ENCODE results near the gene PRPF6. TPM values are rescaled to one million over a fixed set of nuclear protein-coding genes. Genes with fewer than 3 reads are reported as not detected.

Gene PRPF6
- total and polyA plus RNA-seq, 2 of the 13 experiments (the other 11 are each of a cell fraction or from before 2014, with no cell fraction given), result 63.7 to 101 TPM

DNA sequence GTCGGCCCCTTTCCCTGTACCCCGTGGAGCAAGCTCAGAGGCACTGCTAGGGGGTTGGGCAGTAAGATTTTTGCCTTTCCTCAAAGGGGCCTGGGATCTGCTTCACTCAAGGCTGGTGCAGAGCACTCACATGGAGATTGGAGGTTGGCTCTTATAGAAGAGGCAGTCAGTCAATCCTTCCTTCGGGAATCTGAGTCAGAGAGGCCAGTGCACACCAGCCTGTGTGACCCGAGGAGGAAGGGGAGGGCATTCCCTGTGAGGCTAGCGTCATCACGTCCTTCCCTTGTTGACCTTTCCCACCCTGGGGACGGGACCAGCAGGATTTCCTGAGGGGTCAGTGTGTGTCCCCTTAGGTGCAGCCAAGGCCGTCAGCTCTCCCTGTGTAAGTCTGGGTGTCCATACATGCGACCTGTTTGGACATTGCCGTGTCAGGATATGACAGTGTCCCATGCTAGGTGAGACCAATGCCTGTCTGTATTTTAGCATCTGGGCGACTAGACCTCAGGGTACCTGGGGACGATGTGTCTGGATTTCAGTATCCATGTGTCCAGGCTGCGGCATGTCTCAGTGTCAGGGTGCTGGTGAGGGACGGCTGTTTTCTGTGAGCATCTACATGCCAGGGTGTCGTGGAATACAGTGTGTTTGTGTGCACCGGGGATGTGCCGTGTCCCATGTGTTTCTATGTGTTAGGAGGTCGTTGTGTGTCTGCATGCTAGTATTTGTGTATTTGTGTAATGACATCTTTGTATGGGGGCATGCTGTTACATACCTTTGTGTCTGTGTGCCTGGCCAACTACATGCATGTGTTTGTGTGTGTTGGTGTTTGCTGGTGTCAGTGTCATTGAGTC, 8.4 kb upstream of the PRPF6 start (continued):
- no peak for TF ChIP-seq ZNF121 (CRISPR knock-in tag; IDR thresholded peaks at IDR 0.05)
- peak; percentile 59 for TF ChIP-seq GABPB1 (CRISPR knock-in tag; IDR thresholded peaks at IDR 0.05)
- no peak for TF ChIP-seq ZNF510 (CRISPR knock-in tag; IDR thresholded peaks at IDR 0.05; ENCODE audit: low read depth)
- TF ChIP-seq, protein P1, sequence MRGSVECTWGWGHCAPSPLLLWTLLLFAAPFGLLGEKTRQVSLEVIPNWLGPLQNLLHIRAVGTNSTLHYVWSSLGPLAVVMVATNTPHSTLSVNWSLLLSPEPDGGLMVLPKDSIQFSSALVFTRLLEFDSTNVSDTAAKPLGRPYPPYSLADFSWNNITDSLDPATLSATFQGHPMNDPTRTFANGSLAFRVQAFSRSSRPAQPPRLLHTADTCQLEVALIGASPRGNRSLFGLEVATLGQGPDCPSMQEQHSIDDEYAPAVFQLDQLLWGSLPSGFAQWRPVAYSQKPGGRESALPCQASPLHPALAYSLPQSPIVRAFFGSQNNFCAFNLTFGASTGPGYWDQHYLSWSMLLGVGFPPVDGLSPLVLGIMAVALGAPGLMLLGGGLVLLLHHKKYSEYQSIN (CRISPR knock-in tag; IDR thresholded peaks at IDR 0.05; ENCODE audit: borderline replicate concordance), result no peak
- no peak for TF ChIP-seq KDM5A (IDR thresholded peaks at IDR 0.05; ENCODE audit: borderline replicate concordance, low read length)
- TF ChIP-seq BRD4 (CRISPR knock-in tag; IDR thresholded peaks at IDR 0.05), result no peak
- TF ChIP-seq, protein P2, sequence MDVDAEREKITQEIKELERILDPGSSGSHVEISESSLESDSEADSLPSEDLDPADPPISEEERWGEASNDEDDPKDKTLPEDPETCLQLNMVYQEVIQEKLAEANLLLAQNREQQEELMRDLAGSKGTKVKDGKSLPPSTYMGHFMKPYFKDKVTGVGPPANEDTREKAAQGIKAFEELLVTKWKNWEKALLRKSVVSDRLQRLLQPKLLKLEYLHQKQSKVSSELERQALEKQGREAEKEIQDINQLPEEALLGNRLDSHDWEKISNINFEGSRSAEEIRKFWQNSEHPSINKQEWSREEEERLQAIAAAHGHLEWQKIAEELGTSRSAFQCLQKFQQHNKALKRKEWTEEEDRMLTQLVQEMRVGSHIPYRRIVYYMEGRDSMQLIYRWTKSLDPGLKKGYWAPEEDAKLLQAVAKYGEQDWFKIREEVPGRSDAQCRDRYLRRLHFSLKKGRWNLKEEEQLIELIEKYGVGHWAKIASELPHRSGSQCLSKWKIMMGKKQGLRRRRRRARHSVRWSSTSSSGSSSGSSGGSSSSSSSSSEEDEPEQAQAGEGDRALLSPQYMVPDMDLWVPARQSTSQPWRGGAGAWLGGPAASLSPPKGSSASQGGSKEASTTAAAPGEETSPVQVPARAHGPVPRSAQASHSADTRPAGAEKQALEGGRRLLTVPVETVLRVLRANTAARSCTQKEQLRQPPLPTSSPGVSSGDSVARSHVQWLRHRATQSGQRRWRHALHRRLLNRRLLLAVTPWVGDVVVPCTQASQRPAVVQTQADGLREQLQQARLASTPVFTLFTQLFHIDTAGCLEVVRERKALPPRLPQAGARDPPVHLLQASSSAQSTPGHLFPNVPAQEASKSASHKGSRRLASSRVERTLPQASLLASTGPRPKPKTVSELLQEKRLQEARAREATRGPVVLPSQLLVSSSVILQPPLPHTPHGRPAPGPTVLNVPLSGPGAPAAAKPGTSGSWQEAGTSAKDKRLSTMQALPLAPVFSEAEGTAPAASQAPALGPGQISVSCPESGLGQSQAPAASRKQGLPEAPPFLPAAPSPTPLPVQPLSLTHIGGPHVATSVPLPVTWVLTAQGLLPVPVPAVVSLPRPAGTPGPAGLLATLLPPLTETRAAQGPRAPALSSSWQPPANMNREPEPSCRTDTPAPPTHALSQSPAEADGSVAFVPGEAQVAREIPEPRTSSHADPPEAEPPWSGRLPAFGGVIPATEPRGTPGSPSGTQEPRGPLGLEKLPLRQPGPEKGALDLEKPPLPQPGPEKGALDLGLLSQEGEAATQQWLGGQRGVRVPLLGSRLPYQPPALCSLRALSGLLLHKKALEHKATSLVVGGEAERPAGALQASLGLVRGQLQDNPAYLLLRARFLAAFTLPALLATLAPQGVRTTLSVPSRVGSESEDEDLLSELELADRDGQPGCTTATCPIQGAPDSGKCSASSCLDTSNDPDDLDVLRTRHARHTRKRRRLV (CRISPR knock-in tag; IDR thresholded peaks at IDR 0.05), result no peak
- 0 out of 2 replicates have a peak, but pooled peaks have one; percentile 4 for TF ChIP-seq ZNF616 (CRISPR knock-in tag; IDR thresholded peaks at IDR 0.05; ENCODE audit: low read depth)
- TF ChIP-seq ZNF225 (CRISPR knock-in tag; IDR thresholded peaks at IDR 0.05), result no peak
- TF ChIP-seq, protein P3, sequence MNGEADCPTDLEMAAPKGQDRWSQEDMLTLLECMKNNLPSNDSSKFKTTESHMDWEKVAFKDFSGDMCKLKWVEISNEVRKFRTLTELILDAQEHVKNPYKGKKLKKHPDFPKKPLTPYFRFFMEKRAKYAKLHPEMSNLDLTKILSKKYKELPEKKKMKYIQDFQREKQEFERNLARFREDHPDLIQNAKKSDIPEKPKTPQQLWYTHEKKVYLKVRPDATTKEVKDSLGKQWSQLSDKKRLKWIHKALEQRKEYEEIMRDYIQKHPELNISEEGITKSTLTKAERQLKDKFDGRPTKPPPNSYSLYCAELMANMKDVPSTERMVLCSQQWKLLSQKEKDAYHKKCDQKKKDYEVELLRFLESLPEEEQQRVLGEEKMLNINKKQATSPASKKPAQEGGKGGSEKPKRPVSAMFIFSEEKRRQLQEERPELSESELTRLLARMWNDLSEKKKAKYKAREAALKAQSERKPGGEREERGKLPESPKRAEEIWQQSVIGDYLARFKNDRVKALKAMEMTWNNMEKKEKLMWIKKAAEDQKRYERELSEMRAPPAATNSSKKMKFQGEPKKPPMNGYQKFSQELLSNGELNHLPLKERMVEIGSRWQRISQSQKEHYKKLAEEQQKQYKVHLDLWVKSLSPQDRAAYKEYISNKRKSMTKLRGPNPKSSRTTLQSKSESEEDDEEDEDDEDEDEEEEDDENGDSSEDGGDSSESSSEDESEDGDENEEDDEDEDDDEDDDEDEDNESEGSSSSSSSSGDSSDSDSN (CRISPR knock-in tag; IDR thresholded peaks at IDR 0.05), result peak; percentile 42
- TF ChIP-seq, protein P4, sequence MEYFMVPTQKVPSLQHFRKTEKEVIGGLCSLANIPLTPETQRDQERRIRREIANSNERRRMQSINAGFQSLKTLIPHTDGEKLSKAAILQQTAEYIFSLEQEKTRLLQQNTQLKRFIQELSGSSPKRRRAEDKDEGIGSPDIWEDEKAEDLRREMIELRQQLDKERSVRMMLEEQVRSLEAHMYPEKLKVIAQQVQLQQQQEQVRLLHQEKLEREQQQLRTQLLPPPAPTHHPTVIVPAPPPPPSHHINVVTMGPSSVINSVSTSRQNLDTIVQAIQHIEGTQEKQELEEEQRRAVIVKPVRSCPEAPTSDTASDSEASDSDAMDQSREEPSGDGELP (IDR thresholded peaks at IDR 0.05; ENCODE audit: borderline replicate concordance, low read depth), result 0 out of 2 replicates have a peak, but pooled peaks have one; percentile 17
- 0 out of 2 replicates have a peak, but pooled peaks have one; percentile 33 for TF ChIP-seq THAP11 (CRISPR knock-in tag; IDR thresholded peaks at IDR 0.05)
- no peak for TF ChIP-seq AGO2 (optimal IDR thresholded peaks at IDR 0.05; ENCODE audit: low read depth, low read length)
- TF ChIP-seq, protein P5, sequence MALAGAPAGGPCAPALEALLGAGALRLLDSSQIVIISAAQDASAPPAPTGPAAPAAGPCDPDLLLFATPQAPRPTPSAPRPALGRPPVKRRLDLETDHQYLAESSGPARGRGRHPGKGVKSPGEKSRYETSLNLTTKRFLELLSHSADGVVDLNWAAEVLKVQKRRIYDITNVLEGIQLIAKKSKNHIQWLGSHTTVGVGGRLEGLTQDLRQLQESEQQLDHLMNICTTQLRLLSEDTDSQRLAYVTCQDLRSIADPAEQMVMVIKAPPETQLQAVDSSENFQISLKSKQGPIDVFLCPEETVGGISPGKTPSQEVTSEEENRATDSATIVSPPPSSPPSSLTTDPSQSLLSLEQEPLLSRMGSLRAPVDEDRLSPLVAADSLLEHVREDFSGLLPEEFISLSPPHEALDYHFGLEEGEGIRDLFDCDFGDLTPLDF (CRISPR knock-in tag; IDR thresholded peaks at IDR 0.05), result no peak
- TF ChIP-seq, protein P6, sequence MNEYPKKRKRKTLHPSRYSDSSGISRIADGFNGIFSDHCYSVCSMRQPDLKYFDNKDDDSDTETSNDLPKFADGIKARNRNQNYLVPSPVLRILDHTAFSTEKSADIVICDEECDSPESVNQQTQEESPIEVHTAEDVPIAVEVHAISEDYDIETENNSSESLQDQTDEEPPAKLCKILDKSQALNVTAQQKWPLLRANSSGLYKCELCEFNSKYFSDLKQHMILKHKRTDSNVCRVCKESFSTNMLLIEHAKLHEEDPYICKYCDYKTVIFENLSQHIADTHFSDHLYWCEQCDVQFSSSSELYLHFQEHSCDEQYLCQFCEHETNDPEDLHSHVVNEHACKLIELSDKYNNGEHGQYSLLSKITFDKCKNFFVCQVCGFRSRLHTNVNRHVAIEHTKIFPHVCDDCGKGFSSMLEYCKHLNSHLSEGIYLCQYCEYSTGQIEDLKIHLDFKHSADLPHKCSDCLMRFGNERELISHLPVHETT (CRISPR knock-in tag; conservative IDR thresholded peaks at IDR 0.05), result no peak
- TF ChIP-seq ZNF30 (CRISPR knock-in tag; IDR thresholded peaks at IDR 0.05), result no peak

Data from HepG2 (cell line).